ENCODE data around the gene PATJ. TPM values are rescaled to one million over a fixed set of nuclear protein-coding genes. Genes with fewer than 3 reads are reported as not detected.

Gene PATJ
- total RNA-seq, 1 experiment from 2014 or later, result 48.8 TPM

GRCh38 chr1:61784726-61785125 lies 42.4 kb downstream of the PATJ start:
- Histone ChIP-seq H3K27ac (ENCODE audit: low read depth, low read length) (no peak overlapping the region), H3K79me2 (ENCODE audit: insufficient read depth, low read length) (no peaks in the 10 kb centered on the region), H3K4me2 (ENCODE audit: low read length) (no peak overlapping the region), H3K9me3 (ENCODE audit: control insufficient read depth in 1 of 2, insufficient read depth in 1 of 2, low read depth in 1 of 2, low read length in 2 of 2) (no peaks in the 10 kb centered on the region), H3K9ac (ENCODE audit: low read length) (no peak overlapping the region), H3K27me3 (ENCODE audit: insufficient read depth, low read length) (no peaks in the 10 kb centered on the region), H3K36me3 (ENCODE audit: control insufficient read depth in 1 of 2, insufficient read depth in 2 of 2, low read length in 2 of 2) (peaks cover 9 to 10% of the 10 kb centered on the region in 2 experiments; a peak in 2 of 4 replicates), H3K9me2 (ENCODE audit: insufficient read depth) (no peaks in the 10 kb centered on the region), H3K4me3 (replicated peaks in 1 of 2; ENCODE audit: low read depth in 1 of 2, low read length in 2 of 2) (no peak overlapping the region), H3K4me1 (ENCODE audit: control insufficient read depth in 1 of 2, insufficient read depth in 2 of 2, low read length in 2 of 2) (peaks cover 5 to 9% of the 10 kb centered on the region in 2 experiments; a peak in 2 of 4 replicates), H2AFZ (ENCODE audit: low read depth, low read length, poor library complexity, severe bottlenecking) (no peak overlapping the region), H4K20me1 (ENCODE audit: insufficient read depth) (no peaks in the 10 kb centered on the region)
- ChIA-PET CTCF (no interaction called here), POLR2A (no interaction called here), RAD21 (ENCODE audit: low non-redundant PET in 1 of 2, low total read pairs in 2 of 2, uncharacterized antibody in 2 of 2, unreplicated experiment in 2 of 2) (no interaction called here)
- no TSS peak for BruUV-seq (replicated peaks)
- TF ChIP-seq SP1 (IDR thresholded peaks at IDR 0.05; ENCODE audit: low read depth) (no peak), EZH2 (IDR thresholded peaks at IDR 0.05) (no peak), SIN3A (IDR thresholded peaks at IDR 0.05; ENCODE audit: low read depth) (no peak), ZFX (IDR thresholded peaks at IDR 0.05) (no peak), ATF3 (IDR thresholded peaks at IDR 0.05) (no peak), YY1 (IDR thresholded peaks at IDR 0.05; ENCODE audit: extremely low read depth, insufficient replicate concordance, low read depth, low read length) (no peak)
- TF ChIP-seq, protein P1, sequence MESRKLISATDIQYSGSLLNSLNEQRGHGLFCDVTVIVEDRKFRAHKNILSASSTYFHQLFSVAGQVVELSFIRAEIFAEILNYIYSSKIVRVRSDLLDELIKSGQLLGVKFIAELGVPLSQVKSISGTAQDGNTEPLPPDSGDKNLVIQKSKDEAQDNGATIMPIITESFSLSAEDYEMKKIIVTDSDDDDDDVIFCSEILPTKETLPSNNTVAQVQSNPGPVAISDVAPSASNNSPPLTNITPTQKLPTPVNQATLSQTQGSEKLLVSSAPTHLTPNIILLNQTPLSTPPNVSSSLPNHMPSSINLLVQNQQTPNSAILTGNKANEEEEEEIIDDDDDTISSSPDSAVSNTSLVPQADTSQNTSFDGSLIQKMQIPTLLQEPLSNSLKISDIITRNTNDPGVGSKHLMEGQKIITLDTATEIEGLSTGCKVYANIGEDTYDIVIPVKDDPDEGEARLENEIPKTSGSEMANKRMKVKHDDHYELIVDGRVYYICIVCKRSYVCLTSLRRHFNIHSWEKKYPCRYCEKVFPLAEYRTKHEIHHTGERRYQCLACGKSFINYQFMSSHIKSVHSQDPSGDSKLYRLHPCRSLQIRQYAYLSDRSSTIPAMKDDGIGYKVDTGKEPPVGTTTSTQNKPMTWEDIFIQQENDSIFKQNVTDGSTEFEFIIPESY (IDR thresholded peaks at IDR 0.05; ENCODE audit: extremely low read depth, insufficient replicate concordance, low read length), result no peak
- DNase-seq (ENCODE audit: low read depth, low spot score) (no peak), ATAC-seq (no peak)
- intact Hi-C loops (cut with micrococcal nuclease), result no loop called here

- Histone ChIP-seq H3K4me3 (replicated peaks in 1 of 2; ENCODE audit: low read depth in 1 of 2, low read length in 2 of 2) (no peak overlapping the region), H3K4me2 (ENCODE audit: low read length) (no peak overlapping the region), H3K9ac (ENCODE audit: low read length) (no peak overlapping the region), H3K9me2 (ENCODE audit: insufficient read depth) (no peaks in the 10 kb centered on the region), H4K20me1 (ENCODE audit: insufficient read depth) (no peaks in the 10 kb centered on the region), H3K9me3 (ENCODE audit: control insufficient read depth in 1 of 2, insufficient read depth in 1 of 2, low read depth in 1 of 2, low read length in 2 of 2) (no peaks in the 10 kb centered on the region), H3K27ac (ENCODE audit: low read depth, low read length) (no peak overlapping the region), H3K36me3 (ENCODE audit: control insufficient read depth in 1 of 2, insufficient read depth in 2 of 2, low read length in 2 of 2) (peaks cover 14 to 15% of the 10 kb centered on the region in 2 experiments), H3K4me1 (ENCODE audit: control insufficient read depth in 1 of 2, insufficient read depth in 2 of 2, low read length in 2 of 2) (peaks cover 0 to 4% of the 10 kb centered on the region in 2 experiments; a peak in 1 of 4 replicates), H3K79me2 (ENCODE audit: insufficient read depth, low read length) (no peaks in the 10 kb centered on the region), H3K27me3 (ENCODE audit: insufficient read depth, low read length) (no peaks in the 10 kb centered on the region), H2AFZ (ENCODE audit: low read depth, low read length, poor library complexity, severe bottlenecking) (no peak overlapping the region)
- ChIA-PET CTCF (no interaction called here), POLR2A (no interaction called here), RAD21 (ENCODE audit: low non-redundant PET in 1 of 2, low total read pairs in 2 of 2, uncharacterized antibody in 2 of 2, unreplicated experiment in 2 of 2) (no interaction called here)
- no TSS peak for BruUV-seq (replicated peaks)
- TF ChIP-seq EZH2 (IDR thresholded peaks at IDR 0.05) (no peak), REST (IDR thresholded peaks at IDR 0.05; ENCODE audit: low read depth) (no peak), JUND (IDR thresholded peaks at IDR 0.05) (no peak)
- ATAC-seq, result no peak
- DNase-seq (ENCODE audit: low read depth, low spot score), result no peak
- intact Hi-C loops (cut with micrococcal nuclease), result no loop called here
Measured at GRCh38 chr1:61790837-61791236, 48.6 kb downstream of the PATJ start.
